Measurements from ENCODE around the gene EDA.
"Not testable (repeated sequence)": the region's sequence is repeated elsewhere in the genome, so short reads cannot be mapped to it uniquely, and the experiment has no call there.

The EDA gene

GRCh38 chrX:69748055-69748454, 132.1 kb downstream of the EDA start:
- DNase-seq = no peak

GRCh38 chrX:69759921-69760625, 144.2 kb downstream of the EDA start:
- no peak for DNase-seq

- DNase-seq = no peak
Observed at GRCh38 chrX:69761633-69762032, 145.7 kb downstream of the EDA start.

GRCh38 chrX:69762340-69762739, 146.4 kb downstream of the EDA start:
- no peak for DNase-seq

- DNase-seq = no peak
Observed at GRCh38 chrX:69793260-69793935, 177.5 kb downstream of the EDA start.

GRCh38 chrX:69795702-69796101, 179.8 kb downstream of the EDA start:
- no peak for DNase-seq

GRCh38 chrX:69807400-69807799, 191.5 kb downstream of the EDA start:
- DNase-seq = no peak

GRCh38 chrX:69808375-69808774, 192.5 kb downstream of the EDA start:
- DNase-seq = no peak

GRCh38 chrX:69813677-69814076, 197.8 kb downstream of the EDA start:
- DNase-seq = no peak

- no peak for DNase-seq
Observed at GRCh38 chrX:69815063-69815462, 199.2 kb downstream of the EDA start.

GRCh38 chrX:69815519-69815918, 199.6 kb downstream of the EDA start:
- no peak for DNase-seq

- DNase-seq = no peak
Observed at GRCh38 chrX:69844636-69845035, 228.7 kb downstream of the EDA start.

- DNase-seq = not testable (repeated sequence)
Observed at GRCh38 chrX:69859999-69860398, 244.1 kb downstream of the EDA start.

- DNase-seq = no peak
Observed at GRCh38 chrX:69876221-69876620, 260.3 kb downstream of the EDA start.

GRCh38 chrX:69884210-69884609, 268.3 kb downstream of the EDA start:
- DNase-seq = no peak

GRCh38 chrX:69896046-69896445, 280.1 kb downstream of the EDA start:
- no peak for DNase-seq

GRCh38 chrX:69900491-69900890, 284.6 kb downstream of the EDA start:
- no peak for DNase-seq

- DNase-seq = no peak
Observed at GRCh38 chrX:69906447-69906846, 290.5 kb downstream of the EDA start.

- DNase-seq = no peak
Observed at GRCh38 chrX:69914781-69915180, 298.9 kb downstream of the EDA start.

- no peak for DNase-seq
Observed at GRCh38 chrX:69919749-69920148, 303.8 kb downstream of the EDA start.

- no peak for DNase-seq
Observed at GRCh38 chrX:69932323-69932722, 316.4 kb downstream of the EDA start.

- no peak for DNase-seq
Observed at GRCh38 chrX:69948276-69948797, 332.4 kb downstream of the EDA start.

GRCh38 chrX:69951753-69952152, 335.8 kb downstream of the EDA start:
- DNase-seq = no peak

- no peak for DNase-seq
Observed at GRCh38 chrX:69959712-69960111, 343.8 kb downstream of the EDA start.

Data from NCI-H187 treated with DMSO at 0.1 percent for 48 hours (cell line).